Gastrocnemius medialis (tissue), 4 donors: ENCODE measurements around the gene FNDC3A. TPM values are rescaled to one million over a fixed set of nuclear protein-coding genes. Genes with fewer than 3 reads are reported as not detected.

Experiments
- ATAC-seq, 2 donors: fragments of 150-250 bp; one replicate each; pipeline ENCODE4 v1.9.1; 2016
- DNase-seq, 2 donors: peaks; one replicate each; pipeline ENCODE4 v3.0.0-alpha.2; 2019
- H3K27ac ChIP-seq, 4 donors: fragments of 200-600 bp; sonication (generic); 1 replicate in 1 of 4; 2 replicates in 3 of 4; pipeline ENCODE4 v1.5.1; 2016 to 2018; ENCODE audit warnings: mild to moderate bottlenecking in 2 of 4, moderate library complexity in 1 of 4
- H3K27me3 ChIP-seq, 3 donors: fragments of 200-600 bp; sonication (generic) in 2 of 3; 1 replicate in 1 of 3; 2 replicates in 2 of 3; pipeline versions ENCODE4 v1.5.1 to v1.6.0; 2016 to 2019; ENCODE audit warnings: mild to moderate bottlenecking in 1 of 3, moderate library complexity in 1 of 3
- H3K36me3 ChIP-seq, 2 donors: fragments of 200-600 bp; sonication (generic) in 1 of 2; one replicate each; pipeline ENCODE4 v1.5.1; 2017 to 2018
- H3K4me1 ChIP-seq, 2 donors: fragments of 200-600 bp; sonication (generic) in 1 of 2; one replicate each; pipeline ENCODE4 v1.5.1; 2016 to 2017; ENCODE audit warnings: mild to moderate bottlenecking in 2 of 2
- H3K4me3 ChIP-seq, 4 donors: fragments of 200-600 bp; sonication (generic) in 3 of 4; 1 replicate in 1 of 4; 2 replicates in 3 of 4; pipeline ENCODE4 v1.5.1; 2016 to 2019; ENCODE audit warnings: mild to moderate bottlenecking in 2 of 4
- H3K9me3 ChIP-seq, 3 donors: fragments of 200-600 bp; sonication (generic) in 2 of 3; 1 replicate in 1 of 3; 2 replicates in 2 of 3; pipeline ENCODE4 v1.5.1; 2016 to 2019
- POLR2A ChIP-seq, 2 donors: fragments of 450-650 bp; IDR thresholded peaks; one replicate each; pipeline ENCODE4 v1.6.1; 2017; ENCODE audit warnings: antibody characterized with exemption in 2 of 2, mild to moderate bottlenecking in 2 of 2, moderate library complexity in 2 of 2
- in situ Hi-C, 4 donors: fragments of 200-750 bp; cut with MboI; loops; one replicate each; pipeline versions ENCODE4 v1.15.0 to v1.8.0; 2017; ENCODE audit warnings: low sequenced_read_pairs in 4 of 4
- intact Hi-C: fragments of 100-400 bp; cut with DNase I; formaldehyde crosslinking; loops from one replicate; pipeline ENCODE4 v1.15.1; 2023; ENCODE audit warnings: low total_unique reads
- total RNA-seq, 4 donors: library from RNA; depleted of rRNA; stranded (reverse); fragments of >200 nt; gene quantifications; one replicate each; pipeline versions ENCODE4 v1.1.0 to v1.2.3, GENCODE V29; 2016
- TF ChIP-seq, protein P1 (sequence below), 5 experiments: fragments of 450-650 bp in 3 of 5; fragments of 200-600 bp in 2 of 5; sonication (generic) in 2 of 5; IDR thresholded peaks in 4 of 5; conservative IDR thresholded peaks in 1 of 5; 1 replicate in 4 of 5; 2 replicates in 1 of 5; pipeline ENCODE4 v1.5.1; 2016 to 2019; ENCODE audit warnings: antibody characterized with exemption in 5 of 5, mild to moderate bottlenecking in 3 of 5, moderate library complexity in 3 of 5

The FNDC3A gene
- total RNA-seq, 4 donors from 2014 or later, result 9.6 to 18.3 (median 10.4) TPM

DNA sequence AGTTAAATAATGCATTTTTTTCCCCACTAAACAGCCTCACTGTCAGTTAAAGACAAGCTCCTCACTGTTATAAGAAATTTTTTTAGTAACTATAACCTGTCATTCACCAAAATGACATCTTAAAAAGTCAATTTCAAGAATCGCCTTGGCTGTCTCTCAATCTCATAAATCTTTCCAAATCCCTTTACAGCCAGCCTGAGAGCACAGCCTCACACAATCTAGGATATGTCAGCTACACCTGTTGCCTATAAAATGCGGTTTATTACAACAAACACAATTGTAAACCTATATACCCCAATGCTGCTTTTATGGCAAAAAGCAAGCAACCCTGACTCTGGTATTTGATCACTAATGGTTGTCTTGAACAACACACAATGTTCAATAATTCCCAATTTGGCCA is 29.5 kb upstream of the FNDC3A start:
- H3K4me1 ChIP-seq, result no peaks in the 10 kb centered on the region
- no peaks in the 10 kb centered on the region for H3K27me3 ChIP-seq
- H3K27ac ChIP-seq, result no peak overlapping the region
- H3K4me3 ChIP-seq, result no peak overlapping the region
- DNase-seq (no peak), ATAC-seq (no peak)
- in situ Hi-C loops (no loop called here), intact Hi-C loops (no loop called here)
- TF ChIP-seq, protein P1, sequence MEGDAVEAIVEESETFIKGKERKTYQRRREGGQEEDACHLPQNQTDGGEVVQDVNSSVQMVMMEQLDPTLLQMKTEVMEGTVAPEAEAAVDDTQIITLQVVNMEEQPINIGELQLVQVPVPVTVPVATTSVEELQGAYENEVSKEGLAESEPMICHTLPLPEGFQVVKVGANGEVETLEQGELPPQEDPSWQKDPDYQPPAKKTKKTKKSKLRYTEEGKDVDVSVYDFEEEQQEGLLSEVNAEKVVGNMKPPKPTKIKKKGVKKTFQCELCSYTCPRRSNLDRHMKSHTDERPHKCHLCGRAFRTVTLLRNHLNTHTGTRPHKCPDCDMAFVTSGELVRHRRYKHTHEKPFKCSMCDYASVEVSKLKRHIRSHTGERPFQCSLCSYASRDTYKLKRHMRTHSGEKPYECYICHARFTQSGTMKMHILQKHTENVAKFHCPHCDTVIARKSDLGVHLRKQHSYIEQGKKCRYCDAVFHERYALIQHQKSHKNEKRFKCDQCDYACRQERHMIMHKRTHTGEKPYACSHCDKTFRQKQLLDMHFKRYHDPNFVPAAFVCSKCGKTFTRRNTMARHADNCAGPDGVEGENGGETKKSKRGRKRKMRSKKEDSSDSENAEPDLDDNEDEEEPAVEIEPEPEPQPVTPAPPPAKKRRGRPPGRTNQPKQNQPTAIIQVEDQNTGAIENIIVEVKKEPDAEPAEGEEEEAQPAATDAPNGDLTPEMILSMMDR (IDR thresholded peaks at IDR 0.05 in 4 of 5, conservative IDR thresholded peaks at IDR 0.05 in 1 of 5), result no peak
- TF ChIP-seq POLR2A (IDR thresholded peaks at IDR 0.05), result no peak
- H3K9me3 ChIP-seq, result no peaks in the 10 kb centered on the region
- H3K36me3 ChIP-seq, result no peaks in the 10 kb centered on the region

DNA sequence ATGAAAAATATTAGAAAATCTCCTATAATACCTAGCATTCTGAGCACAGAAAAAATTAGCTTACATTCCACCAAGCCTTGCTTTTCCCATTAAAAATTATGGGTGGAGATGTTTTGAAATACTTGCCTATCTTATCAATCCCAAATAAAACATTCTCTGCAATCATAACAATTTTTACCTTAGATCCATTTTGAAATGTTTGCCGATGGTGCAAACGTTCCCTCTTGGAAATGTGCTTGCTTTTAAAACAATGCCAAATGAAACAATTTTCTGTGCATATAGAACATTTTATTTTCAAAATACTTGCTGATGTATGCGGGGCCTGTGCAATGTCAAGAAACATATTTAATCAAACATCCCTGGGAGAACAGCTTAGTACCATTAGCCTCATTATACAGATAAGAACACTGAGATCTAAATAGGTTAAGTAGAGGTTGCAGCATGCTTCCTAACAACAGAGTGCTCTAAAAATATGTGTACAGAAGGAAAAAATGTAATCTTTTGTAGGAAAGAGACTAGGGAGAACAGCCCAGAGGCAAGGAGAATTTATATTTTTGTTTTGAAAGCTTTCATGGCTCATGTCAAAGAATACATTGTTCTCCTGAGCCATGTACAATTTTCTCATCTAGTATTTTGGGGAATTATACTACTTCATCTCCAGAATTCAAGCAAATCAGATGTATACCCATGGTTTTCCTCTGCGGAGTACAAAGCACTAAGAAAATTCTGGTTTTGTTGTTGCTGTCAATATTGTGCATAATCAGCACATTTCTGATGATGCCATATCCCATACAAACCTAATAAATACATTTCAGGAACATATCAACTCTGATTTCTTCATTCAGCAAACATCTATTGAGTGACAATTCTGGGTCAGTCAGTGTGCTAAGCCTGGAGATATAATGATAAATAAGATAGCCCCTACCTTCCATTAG is 25.9 kb upstream of the FNDC3A start:
- H3K27ac ChIP-seq, result no peak overlapping the region
- H3K36me3 ChIP-seq, result no peaks in the 10 kb centered on the region
- in situ Hi-C loops, result no loop called here
- ATAC-seq (no peak), DNase-seq (no peak)
- no peak overlapping the region for H3K4me3 ChIP-seq
- H3K27me3 ChIP-seq, result no peaks in the 10 kb centered on the region
- H3K4me1 ChIP-seq, result no peaks in the 10 kb centered on the region
- TF ChIP-seq, protein P1 (IDR thresholded peaks at IDR 0.05 in 4 of 5, conservative IDR thresholded peaks at IDR 0.05 in 1 of 5), result no peak
- TF ChIP-seq POLR2A (IDR thresholded peaks at IDR 0.05), result no peak
- intact Hi-C loops, result no loop called here
- no peaks in the 10 kb centered on the region for H3K9me3 ChIP-seq

DNA sequence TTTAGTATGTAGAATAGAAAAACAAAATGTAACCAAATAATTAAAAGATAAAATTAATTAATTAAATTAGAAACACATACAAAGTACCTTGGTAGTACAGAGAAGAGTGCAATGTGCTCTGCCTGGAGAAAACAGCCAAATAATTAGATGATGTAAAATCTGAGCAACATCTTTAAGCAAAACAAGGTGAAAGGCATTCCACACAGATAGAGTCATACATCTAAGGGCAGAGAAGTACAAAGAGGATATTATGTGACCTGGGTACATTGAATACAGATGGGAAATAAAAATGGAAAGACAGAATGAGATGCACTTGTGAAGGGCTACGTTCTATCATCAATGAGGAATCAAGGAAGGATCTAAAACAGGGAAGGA is 25.2 kb upstream of the FNDC3A start:
- in situ Hi-C loops, result no loop called here
- Histone ChIP-seq H3K27ac (no peak overlapping the region), H3K4me1 (no peaks in the 10 kb centered on the region), H3K9me3 (no peaks in the 10 kb centered on the region), H3K36me3 (no peaks in the 10 kb centered on the region), H3K4me3 (no peak overlapping the region), H3K27me3 (no peaks in the 10 kb centered on the region)
- no peak for TF ChIP-seq POLR2A (IDR thresholded peaks at IDR 0.05)
- DNase-seq (no peak), ATAC-seq (no peak)
- intact Hi-C loops, result no loop called here

DNA sequence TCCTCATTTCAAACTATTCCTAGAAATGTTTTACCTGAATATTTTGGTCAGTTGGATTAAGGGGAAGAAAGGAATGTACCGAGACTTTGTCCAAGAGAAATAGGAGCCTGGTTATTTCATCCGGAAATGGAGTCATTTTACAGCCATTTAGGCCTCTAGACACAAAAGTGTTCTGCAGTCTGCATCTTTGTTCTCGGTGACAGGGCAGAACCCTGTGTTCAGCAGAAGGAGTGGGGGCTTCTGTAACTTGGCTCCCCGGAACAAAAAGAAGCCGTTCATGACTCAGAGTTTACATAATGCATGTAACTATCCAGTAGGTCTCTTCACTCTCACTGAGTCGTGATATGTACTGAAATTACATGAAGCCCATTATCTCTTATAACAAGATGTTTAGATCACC is 21.6 kb upstream of the FNDC3A start:
- no peak for TF ChIP-seq POLR2A (IDR thresholded peaks at IDR 0.05)
- TF ChIP-seq, protein P1 (IDR thresholded peaks at IDR 0.05 in 4 of 5, conservative IDR thresholded peaks at IDR 0.05 in 1 of 5), result no peak
- Histone ChIP-seq H3K4me1 (no peaks in the 10 kb centered on the region), H3K36me3 (no peaks in the 10 kb centered on the region), H3K9me3 (no peaks in the 10 kb centered on the region), H3K27ac (no peak overlapping the region), H3K27me3 (no peaks in the 10 kb centered on the region), H3K4me3 (no peak overlapping the region)
- intact Hi-C loops (no loop called here), in situ Hi-C loops (no loop called here)
- ATAC-seq (no peak), DNase-seq (no peak)

DNA sequence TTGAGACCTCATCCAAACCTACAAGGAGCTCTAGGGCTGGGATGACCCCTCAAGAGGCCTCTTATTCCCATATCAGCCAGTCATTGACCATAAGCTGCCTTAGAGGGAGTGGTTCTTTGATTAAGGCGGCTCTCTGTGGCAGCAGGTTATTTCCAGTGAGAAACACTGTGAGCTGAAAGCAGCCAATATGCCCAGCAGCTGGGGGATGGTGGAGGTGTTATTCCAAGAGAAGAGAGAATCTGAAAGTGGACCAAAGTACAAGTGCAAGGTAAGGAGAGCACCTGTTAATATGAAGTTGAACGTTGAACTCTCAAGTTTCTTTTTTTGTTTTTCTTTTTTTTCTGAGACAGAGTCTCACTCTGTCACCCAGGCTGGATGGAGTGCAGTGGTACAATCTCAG is 20.2 kb upstream of the FNDC3A start:
- Histone ChIP-seq H3K9me3 (no peaks in the 10 kb centered on the region), H3K27me3 (no peaks in the 10 kb centered on the region), H3K27ac (no peak overlapping the region), H3K4me1 (no peaks in the 10 kb centered on the region), H3K4me3 (no peak overlapping the region), H3K36me3 (no peaks in the 10 kb centered on the region)
- TF ChIP-seq, protein P1 (IDR thresholded peaks at IDR 0.05 in 4 of 5, conservative IDR thresholded peaks at IDR 0.05 in 1 of 5), result no peak
- TF ChIP-seq POLR2A (IDR thresholded peaks at IDR 0.05), result no peak
- in situ Hi-C loops (no loop called here), intact Hi-C loops (no loop called here)
- DNase-seq, result no peak
- ATAC-seq, result no peak
